DLD1 (cell line): ENCODE data around the gene SRMS.

ENCODE experiments used
- in situ Hi-C: cut with HindIII; loops from 2 replicates; pipeline ENCODE4 v1.10.0; 2017; ENCODE audit warnings: low sequenced_read_pairs

Gene SRMS

GRCh38 chr20:63553933-63554290 lies 6.4 kb upstream of the SRMS start, which contains the start of gene FNDC11:
Gene FNDC11, plus strand, starts transcription at chr20:63554159. Its CDS starts 1,505 bp downstream, at chr20:63555664.
- in situ Hi-C loops = no loop called here

- in situ Hi-C loops = no loop called here
Observed at GRCh38 chr20:63553251-63553932, 5.8 kb upstream of the SRMS start.

GRCh38 chr20:63552481-63553249 lies 5.1 kb upstream of the SRMS start:
- in situ Hi-C loops = no loop called here

GRCh38 chr20:63551068-63551467 lies 3.5 kb upstream of the SRMS start:
- in situ Hi-C loops = no loop called here

GRCh38 chr20:63549679-63550282 lies 2.2 kb upstream of the SRMS start:
- in situ Hi-C loops = no loop called here

GRCh38 chr20:63549019-63549418 lies 1.5 kb upstream of the SRMS start:
- in situ Hi-C loops = no loop called here

- in situ Hi-C loops = no loop called here
Observed at GRCh38 chr20:63548542-63548941, 993 bp upstream of the SRMS start.

- in situ Hi-C loops = no loop called here
Observed at GRCh38 chr20:63546956-63547724, 409 bp downstream of the SRMS start.

GRCh38 chr20:63546256-63546955 lies 1.1 kb downstream of the SRMS start:
- in situ Hi-C loops = no loop called here

GRCh38 chr20:63545814-63546213 lies 1.7 kb downstream of the SRMS start:
- in situ Hi-C loops = no loop called here

- in situ Hi-C loops = no loop called here
Observed at GRCh38 chr20:63544958-63545516, 2.5 kb downstream of the SRMS start.

- in situ Hi-C loops = no loop called here
Observed at GRCh38 chr20:63544241-63544957, 3.1 kb downstream of the SRMS start.

- in situ Hi-C loops = no loop called here
Observed at GRCh38 chr20:63543733-63544132, 3.8 kb downstream of the SRMS start.

GRCh38 chr20:63543131-63543530 lies 4.4 kb downstream of the SRMS start:
- in situ Hi-C loops = no loop called here

GRCh38 chr20:63542696-63543095 lies 4.9 kb downstream of the SRMS start:
- in situ Hi-C loops = no loop called here

- in situ Hi-C loops = no loop called here
Observed at GRCh38 chr20:63542031-63542559, 5.5 kb downstream of the SRMS start.

GRCh38 chr20:63541371-63541770 lies 6.2 kb downstream of the SRMS start:
- in situ Hi-C loops = no loop called here

GRCh38 chr20:63540417-63541186 lies 6.9 kb downstream of the SRMS start:
- in situ Hi-C loops = no loop called here
